ENCODE data around the gene PSAPL1.

The PSAPL1 gene

GRCh38 chr4:7397206-7398103 is 37.3 kb downstream of the PSAPL1 start:
- no peak for DNase-seq (ENCODE audit: low read depth in 2 of 2)

- no peak for DNase-seq (ENCODE audit: low read depth in 2 of 2)
Measured at GRCh38 chr4:7396186-7396910, 38.4 kb downstream of the PSAPL1 start.

GRCh38 chr4:7395645-7396044 is 39.1 kb downstream of the PSAPL1 start:
- DNase-seq (ENCODE audit: low read depth in 2 of 2): no peak

GRCh38 chr4:7394681-7395451 is 39.9 kb downstream of the PSAPL1 start:
- no peak for DNase-seq (ENCODE audit: low read depth in 2 of 2)

- DNase-seq (ENCODE audit: low read depth in 2 of 2): no peak
Measured at GRCh38 chr4:7393601-7394575, 40.8 kb downstream of the PSAPL1 start.

- DNase-seq (ENCODE audit: low read depth in 2 of 2): no peak
Measured at GRCh38 chr4:7392438-7393421, 42.0 kb downstream of the PSAPL1 start.

- DNase-seq (ENCODE audit: low read depth in 2 of 2): no peak
Measured at GRCh38 chr4:7391637-7392437, 42.9 kb downstream of the PSAPL1 start.

- no peak for DNase-seq (ENCODE audit: low read depth in 2 of 2)
Measured at GRCh38 chr4:7390906-7391636, 43.7 kb downstream of the PSAPL1 start.

- no peak for DNase-seq (ENCODE audit: low read depth in 2 of 2)
Measured at GRCh38 chr4:7390336-7390735, 44.4 kb downstream of the PSAPL1 start.

GRCh38 chr4:7389719-7390118 is 45.0 kb downstream of the PSAPL1 start:
- DNase-seq (ENCODE audit: low read depth in 2 of 2): no peak

- no peak for DNase-seq (ENCODE audit: low read depth in 2 of 2)
Measured at GRCh38 chr4:7389101-7389701, 45.5 kb downstream of the PSAPL1 start.

GRCh38 chr4:7388627-7389026 is 46.1 kb downstream of the PSAPL1 start:
- DNase-seq (ENCODE audit: low read depth in 2 of 2): no peak

GRCh38 chr4:7387925-7388324 is 46.8 kb downstream of the PSAPL1 start:
- DNase-seq (ENCODE audit: low read depth in 2 of 2): no peak

- no peak for DNase-seq (ENCODE audit: low read depth in 2 of 2)
Measured at GRCh38 chr4:7384929-7385890, 49.5 kb downstream of the PSAPL1 start.

GRCh38 chr4:7384003-7384928 is 50.5 kb downstream of the PSAPL1 start:
- no peak for DNase-seq (ENCODE audit: low read depth in 2 of 2)

GRCh38 chr4:7383266-7383665 is 51.5 kb downstream of the PSAPL1 start:
- no peak for DNase-seq (ENCODE audit: low read depth in 2 of 2)
